ENCODE data around the gene AZIN2.

DNA sequence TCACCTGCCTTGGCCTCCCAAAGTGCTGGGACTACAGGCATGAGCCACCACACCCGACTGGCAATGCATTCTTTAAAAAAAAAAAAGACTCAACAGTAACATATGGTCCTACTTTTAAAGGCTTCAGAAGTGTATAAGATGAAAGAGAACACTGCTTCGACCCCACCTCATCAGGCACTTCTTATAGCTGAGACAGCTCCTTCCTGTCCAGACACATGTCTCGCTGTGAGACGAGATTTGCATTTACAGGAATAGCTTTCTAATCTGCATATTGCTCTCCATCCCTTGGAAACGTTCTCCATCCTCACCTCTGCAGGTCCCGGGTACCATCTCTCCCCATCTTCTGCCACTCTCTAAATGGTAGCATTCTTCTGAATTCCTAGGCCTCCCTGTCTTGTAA lies 6.7 kb downstream of the AZIN2 start:
- TF ChIP-seq EZH2phosphoT487 (IDR thresholded peaks at IDR 0.05; ENCODE audit: insufficient read depth, low read depth) = no peak
- no peak for TF ChIP-seq EZH2 (IDR thresholded peaks at IDR 0.05; ENCODE audit: insufficient read depth, poor library complexity, severe bottlenecking)
